Measurements from ENCODE around the gene ZBTB24. TPM values are rescaled to one million over a fixed set of nuclear protein-coding genes. Genes with fewer than 3 reads are reported as not detected.

The ZBTB24 gene
- total and polyA plus RNA-seq, 2 donors (not counting 3 experiments of a cell fraction or from before 2014, with no cell fraction given) = 1.9 to 6.2 TPM

GRCh38 chr6:109456111-109456583 lies 26.9 kb downstream of the ZBTB24 start:
- H3K79me2 ChIP-seq (ENCODE audit: control insufficient read depth, insufficient read depth, low read length) = no peaks in the 10 kb centered on the region
- dilution Hi-C loops (cut with MboI; ENCODE audit: extremely low pct_ligation_motif_present, low sequenced_read_pairs) (no loop called here), intact Hi-C loops (cut with micrococcal nuclease) (no loop called here)
- H3K9me3 ChIP-seq (replicated peaks; ENCODE audit: control insufficient read depth, insufficient read depth, low read length) = no peaks in the 10 kb centered on the region
- H3K9me1 ChIP-seq (replicated peaks; ENCODE audit: control insufficient read depth, extremely low read depth, insufficient read depth, low read length) = no peaks in the 10 kb centered on the region
- no peaks in the 10 kb centered on the region for H4K20me1 ChIP-seq (replicated peaks; ENCODE audit: control insufficient read depth, extremely low read depth, insufficient read depth, low read length)
- peak overlapping the region; percentile 98 for H2AFZ ChIP-seq (ENCODE audit: low read depth, low read length)
- H3K4me3 ChIP-seq (replicated peaks in 1 of 3; ENCODE audit: insufficient read depth in 1 of 3, low read depth in 1 of 3, low read length in 3 of 3) = peak overlapping the region; percentile 66 to 73 (median 69)
- BruUV-seq (replicated peaks) = no TSS peak
- H3K36me3 ChIP-seq (ENCODE audit: control insufficient read depth in 2 of 2, extremely low read depth in 1 of 2, insufficient read depth in 2 of 2, low read length in 2 of 2) = no peaks in the 10 kb centered on the region
- POLR2A ChIA-PET = no interaction called here
- peak overlapping the region; percentile 32 for H3K9ac ChIP-seq (replicated peaks; ENCODE audit: extremely low read depth, insufficient read depth, low read length)
- FAIRE-seq = no peak
- H3K4me1 ChIP-seq (ENCODE audit: control insufficient read depth, extremely low read depth, insufficient read depth, low read length) = peaks cover 7% of the 10 kb centered on the region
- TF ChIP-seq MYC (IDR thresholded peaks at IDR 0.05; ENCODE audit: low read depth, low read length) (no peak), MAX (IDR thresholded peaks at IDR 0.05; ENCODE audit: insufficient read depth, insufficient read length) (no peak), CTCF (IDR thresholded peaks at IDR 0.05; ENCODE audit: extremely low read depth in 1 of 2, insufficient read depth in 1 of 2, low read depth in 1 of 2, low read length in 2 of 2) (no peak), EZH2 (IDR thresholded peaks at IDR 0.05; ENCODE audit: borderline replicate concordance, low read depth, low read length, severe bottlenecking) (no peak), GATA2 (IDR thresholded peaks at IDR 0.05; ENCODE audit: insufficient read depth, insufficient read length, low read depth, low read length) (no peak), JUN (IDR thresholded peaks at IDR 0.05; ENCODE audit: borderline replicate concordance, insufficient read depth, insufficient read length, low read depth) (no peak), FOS (IDR thresholded peaks at IDR 0.05; ENCODE audit: borderline replicate concordance, insufficient read depth, low read length) (no peak), POLR2AphosphoS5 (IDR thresholded peaks at IDR 0.05; ENCODE audit: insufficient read depth, low read depth, low read length) (no peak), POLR2A (IDR thresholded peaks at IDR 0.05; ENCODE audit: low read depth, low read length) (no peak)
- H3K27me3 ChIP-seq (ENCODE audit: control insufficient read depth in 2 of 2, insufficient read depth in 2 of 2, low read length in 2 of 2) = no peaks in the 10 kb centered on the region
- CTCF ChIA-PET = interaction anchor here (0.6 to 1.8 kb wide), 7 partner anchors 8 to 269 kb away, joined by 3 to 11 read pairs (median 3); partner anchors contain the start of genes CD164, PPIL6, SMPD2 and ZBTB24
- DNase-seq (ENCODE audit: low read depth, low spot score) = no peak
- H3K27ac ChIP-seq (ENCODE audit: insufficient read depth, low read depth, low read length) = no peak overlapping the region
- peak overlapping the region; percentile 71 for H3K4me2 ChIP-seq (ENCODE audit: insufficient read depth, low read length)

Measured in endothelial cell of umbilical vein (primary cell).